HEK293 (cell line): ENCODE measurements around the gene UFC1.

Source experiments
- CTCF ChIA-PET: fragments of 350-600 bp; formaldehyde crosslinking; extraction: SDS; loops from one replicate; lab custom pipeline; 2021; ENCODE audit warnings: antibody characterized with exemption; lab: Yijun Ruan, JAX
- POLR2A ChIA-PET: fragments of 300-600 bp; formaldehyde crosslinking; extraction: SDS; loops from one replicate; lab custom pipeline; 2020; ENCODE audit warnings: antibody characterized with exemption, inconsistent platforms; lab: Yijun Ruan, JAX
- H3K27ac ChIP-seq: fragments of 200-500 bp; sonication (Bioruptor generic); 2 replicates; pipeline ENCODE4 v1.5.1; 2014; ENCODE audit warnings: low read depth, low read length, control low read depth, inconsistent platforms; ENCODE audit errors: extremely low read depth
- H3K36me3 ChIP-seq, 2 experiments: fragments of 200-500 bp in 1 of 2; sonication (Bioruptor generic) in 1 of 2; 1 replicate in 1 of 2; 2 replicates in 1 of 2; pipeline ENCODE4 v1.5.1; 2014 to 2017; ENCODE audit warnings: inconsistent platforms in 2 of 2, low read length in 2 of 2; ENCODE audit not compliant: control insufficient read depth in 2 of 2, insufficient read depth in 1 of 2
- H3K4me1 ChIP-seq: fragments of 200-500 bp; sonication (Bioruptor generic); 2 replicates; pipeline ENCODE4 v1.5.1; 2014; ENCODE audit warnings: mild to moderate bottlenecking, low read length, inconsistent platforms; ENCODE audit not compliant: control insufficient read depth, insufficient read depth
- H3K4me3 ChIP-seq: 2 replicates; pipeline ENCODE4 v1.5.1; 2011; ENCODE audit warnings: low read depth, mild to moderate bottlenecking, control low read depth, low read length, moderate library complexity
- H3K9me3 ChIP-seq: fragments of 200-500 bp; sonication (Bioruptor generic); 2 replicates; pipeline ENCODE4 v1.5.1; 2014; ENCODE audit warnings: low read depth, low read length, inconsistent platforms; ENCODE audit not compliant: control insufficient read depth, insufficient read depth
- EGR2 ChIP-seq: fragments of 450-650 bp; formaldehyde crosslinking; IDR thresholded peaks from 2 replicates; pipeline ENCODE4 v1.5.1; 2016; ENCODE audit warnings: low read depth, missing biosample characterization, missing genetic modification characterization
- GLI2 ChIP-seq: fragments of 450-650 bp; formaldehyde crosslinking; IDR thresholded peaks from 2 replicates; pipeline ENCODE4; 2017; ENCODE audit warnings: missing biosample characterization, missing genetic modification characterization, low read depth, borderline replicate concordance
- GLI4 ChIP-seq: fragments of 450-650 bp; formaldehyde crosslinking; IDR thresholded peaks from 2 replicates; pipeline ENCODE4 v1.5.1; 2016; ENCODE audit warnings: missing biosample characterization, missing genetic modification characterization
- HOXC10 ChIP-seq: sonication (generic); formaldehyde crosslinking; IDR thresholded peaks from 2 replicates; pipeline ENCODE4 v1.8.1; 2023; ENCODE audit warnings: mild to moderate bottlenecking, missing genetic modification reagents
- HOXD13 ChIP-seq: sonication (generic); formaldehyde crosslinking; IDR thresholded peaks from 2 replicates; pipeline ENCODE4 v1.8.0; 2022; ENCODE audit warnings: missing genetic modification reagents, borderline replicate concordance
- MYNN ChIP-seq: fragments of 450-650 bp; formaldehyde crosslinking; IDR thresholded peaks from 2 replicates; pipeline ENCODE4 v1.5.1; 2016; ENCODE audit warnings: missing biosample characterization, missing genetic modification characterization, borderline replicate concordance
- TRIM28 ChIP-seq: IDR thresholded peaks from 2 replicates; pipeline ENCODE4 v1.6.1; 2011; ENCODE audit warnings: low read length, control low read depth, borderline replicate concordance
- ZBTB20 ChIP-seq: fragments of 450-650 bp; formaldehyde crosslinking; IDR thresholded peaks from 2 replicates; pipeline ENCODE4 v1.5.1; 2016; ENCODE audit warnings: missing biosample characterization, missing genetic modification characterization
- ZFHX2 ChIP-seq: fragments of 450-650 bp; formaldehyde crosslinking; conservative IDR thresholded peaks from 2 replicates; pipeline ENCODE4 v1.5.1; 2016; ENCODE audit warnings: missing biosample characterization, missing genetic modification characterization
- ZIC2 ChIP-seq: fragments of 450-650 bp; formaldehyde crosslinking; IDR thresholded peaks from 2 replicates; pipeline ENCODE4 v1.5.1; 2016; ENCODE audit warnings: missing biosample characterization, missing genetic modification characterization
- ZNF132 ChIP-seq: fragments of 450-650 bp; formaldehyde crosslinking; IDR thresholded peaks from 2 replicates; pipeline ENCODE4 v1.5.1; 2017; ENCODE audit warnings: missing biosample characterization, missing genetic modification characterization, borderline replicate concordance
- ZNF133 ChIP-seq: fragments of 450-650 bp; formaldehyde crosslinking; IDR thresholded peaks from 2 replicates; pipeline ENCODE4 v1.5.1; 2016; ENCODE audit warnings: missing biosample characterization, missing genetic modification characterization
- ZNF221 ChIP-seq: fragments of 450-650 bp; formaldehyde crosslinking; IDR thresholded peaks from 2 replicates; pipeline ENCODE4 v1.5.1; 2017; ENCODE audit warnings: missing biosample characterization, missing genetic modification characterization, borderline replicate concordance
- ZNF26 ChIP-seq: fragments of 450-650 bp; formaldehyde crosslinking; IDR thresholded peaks from 2 replicates; pipeline ENCODE4 v1.5.1; 2016; ENCODE audit warnings: missing biosample characterization, missing genetic modification characterization
- ZNF280C ChIP-seq: fragments of 450-650 bp; formaldehyde crosslinking; IDR thresholded peaks from 2 replicates; pipeline ENCODE4 v1.5.1; 2016; ENCODE audit warnings: missing biosample characterization, missing genetic modification characterization
- ZNF280D ChIP-seq: fragments of 450-650 bp; formaldehyde crosslinking; IDR thresholded peaks from 2 replicates; pipeline ENCODE4 v1.5.1; 2016; ENCODE audit warnings: missing biosample characterization, missing genetic modification characterization
- ZNF335 ChIP-seq: fragments of 450-650 bp; formaldehyde crosslinking; conservative IDR thresholded peaks from 2 replicates; pipeline ENCODE4 v1.5.1; 2016; ENCODE audit warnings: missing biosample characterization, missing genetic modification characterization
- ZNF341 ChIP-seq: fragments of 450-650 bp; formaldehyde crosslinking; IDR thresholded peaks from 2 replicates; pipeline ENCODE4; 2016; ENCODE audit warnings: low read depth, missing biosample characterization, missing genetic modification characterization
- ZNF350 ChIP-seq: fragments of 450-650 bp; formaldehyde crosslinking; IDR thresholded peaks from 2 replicates; pipeline ENCODE4 v1.5.0; 2017; ENCODE audit warnings: missing biosample characterization, mild to moderate bottlenecking, missing genetic modification characterization
- ZNF473 ChIP-seq: fragments of 450-650 bp; formaldehyde crosslinking; IDR thresholded peaks from 2 replicates; pipeline ENCODE4 v1.5.1; 2017; ENCODE audit warnings: missing biosample characterization, missing genetic modification characterization
- ZNF544 ChIP-seq: fragments of 450-650 bp; formaldehyde crosslinking; IDR thresholded peaks from 2 replicates; pipeline ENCODE4 v1.5.0; 2017; ENCODE audit warnings: missing biosample characterization, missing genetic modification characterization
- ZNF654 ChIP-seq: fragments of 450-650 bp; formaldehyde crosslinking; IDR thresholded peaks from 2 replicates; pipeline ENCODE4 v1.5.1; 2016; ENCODE audit warnings: low read depth, missing biosample characterization, missing genetic modification characterization
- ZNF692 ChIP-seq: fragments of 450-650 bp; formaldehyde crosslinking; IDR thresholded peaks from 2 replicates; pipeline ENCODE4 v1.5.1; 2016; ENCODE audit warnings: missing biosample characterization, missing genetic modification characterization
- ZNF837 ChIP-seq: fragments of 450-650 bp; formaldehyde crosslinking; IDR thresholded peaks from 2 replicates; pipeline ENCODE4 v1.5.1; 2016; ENCODE audit warnings: missing biosample characterization, missing genetic modification characterization
- ZSCAN16 ChIP-seq: fragments of 450-650 bp; formaldehyde crosslinking; IDR thresholded peaks from 2 replicates; pipeline ENCODE4 v1.5.1; 2016; ENCODE audit warnings: missing biosample characterization, missing genetic modification characterization

Gene UFC1

DNA sequence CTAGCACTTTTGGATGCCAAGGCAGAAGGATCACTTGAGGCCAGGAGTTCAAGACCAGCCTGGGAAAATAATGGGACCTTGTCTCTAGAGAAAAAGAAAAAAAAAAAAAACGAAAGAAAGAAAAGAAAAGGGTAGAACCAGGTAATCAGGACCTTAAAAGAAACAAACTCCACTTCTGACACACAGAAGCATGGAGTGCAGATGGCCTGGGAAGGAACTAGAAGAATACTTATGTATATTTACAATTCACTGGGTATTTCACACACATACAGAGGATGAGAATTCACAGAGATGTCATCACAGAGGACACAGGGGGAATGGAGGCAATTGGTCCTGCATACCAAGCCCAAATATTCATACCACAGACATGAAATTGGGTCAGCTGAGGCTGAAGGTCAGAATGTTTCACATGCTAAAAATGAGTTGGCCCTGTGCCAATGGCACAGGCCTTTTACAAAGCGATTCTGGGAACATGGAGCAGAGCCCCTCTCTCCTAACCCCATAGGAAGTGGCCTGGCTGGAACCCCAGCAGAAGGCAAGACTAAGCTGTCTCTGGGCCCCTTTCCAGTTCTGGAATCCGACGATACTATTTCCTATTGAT lies 19.1 kb downstream of the UFC1 start (continued):
- TF ChIP-seq ZNF350 (tag by site-specific recombination): no peak
- no peak for TF ChIP-seq ZNF132 (tag by site-specific recombination)
- TF ChIP-seq EGR2 (tag by site-specific recombination): no peak
- no peak for TF ChIP-seq ZNF133 (tag by site-specific recombination)
- TF ChIP-seq ZNF692 (tag by site-specific recombination): no peak
- TF ChIP-seq MYNN (tag by site-specific recombination): no peak
- no peak for TF ChIP-seq ZFHX2 (tag by site-specific recombination)
- TF ChIP-seq ZNF654: no peak
- no peak for TF ChIP-seq ZNF221
- no peak for TF ChIP-seq ZNF26 (tag by site-specific recombination)
- no peak for TF ChIP-seq TRIM28
- no peak for TF ChIP-seq GLI4 (tag by site-specific recombination)
- TF ChIP-seq ZNF335: no peak
- TF ChIP-seq ZNF280C: no peak
- TF ChIP-seq ZSCAN16 (tag by site-specific recombination): no peak
- TF ChIP-seq GLI2 (tag by site-specific recombination): no peak

DNA sequence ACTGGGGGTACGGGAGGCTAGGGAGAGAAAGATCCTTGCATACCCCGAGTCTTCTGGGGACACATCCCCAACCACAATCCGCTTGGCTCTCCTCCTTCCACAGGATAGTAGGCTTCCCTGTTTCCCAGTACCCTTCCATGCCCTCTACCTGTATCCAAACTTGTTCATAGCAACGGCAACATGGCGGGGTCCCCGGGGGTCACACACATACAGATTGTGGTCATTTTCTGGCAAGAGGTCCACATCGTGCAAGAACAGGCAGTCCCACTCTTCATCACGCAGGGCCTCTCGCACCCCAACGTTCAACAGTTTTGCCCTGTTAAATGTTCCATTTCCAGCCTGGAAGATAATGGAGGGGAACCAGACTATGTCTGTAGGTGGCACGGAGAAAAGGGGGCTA lies 19.9 kb downstream of the UFC1 start:
- H3K4me1 ChIP-seq: no peaks in the 10 kb centered on the region
- no peaks in the 10 kb centered on the region for H3K9me3 ChIP-seq
- H3K36me3 ChIP-seq: peaks cover 16 to 72% of the 10 kb centered on the region in 2 experiments; a peak in 2 of 3 replicates
- TF ChIP-seq ZIC2 (tag by site-specific recombination) (no peak), HOXC10 (CRISPR knock-in tag) (no peak), ZNF837 (tag by site-specific recombination) (no peak), ZNF280D (tag by site-specific recombination) (no peak), ZNF544 (tag by site-specific recombination) (no peak), ZNF473 (tag by site-specific recombination) (no peak), ZNF341 (no peak), ZBTB20 (no peak), ZSCAN16 (tag by site-specific recombination) (no peak), ZNF26 (tag by site-specific recombination) (no peak), HOXD13 (no peak)
- POLR2A ChIA-PET: interaction anchor here (2.1 kb wide), 1 partner anchor 12 kb away, joined by 5 read pairs; no protein-coding TSS in a partner anchor
- no peak overlapping the region for H3K4me3 ChIP-seq
- no peak overlapping the region for H3K27ac ChIP-seq
- CTCF ChIA-PET: interaction anchor here (1.1 kb wide), 1 partner anchor 117 kb away, joined by 3 read pairs; no protein-coding TSS in a partner anchor
